Measurements from ENCODE around the gene MYO7B. TPM values are rescaled to one million over a fixed set of nuclear protein-coding genes. Genes with fewer than 3 reads are reported as not detected.
"Not testable (repeated sequence)": the region's sequence is repeated elsewhere in the genome, so short reads cannot be mapped to it uniquely, and the experiment has no call there.

MYO7B gene
- total and polyA plus RNA-seq, 5 donors from 2014 or later = 0.12 TPM; not detected in 4

- not testable (repeated sequence) for ATAC-seq (ENCODE audit: low read depth in 2 of 2); DNase-seq; H3K27ac ChIP-seq (ENCODE audit: insufficient read depth, low read length, poor library complexity, severe bottlenecking); H3K27me3 Mint-ChIP-seq; H3K4me1 ChIP-seq (ENCODE audit: control insufficient read depth, insufficient read depth, low read length, poor library complexity, severe bottlenecking); H3K36me3 ChIP-seq (ENCODE audit: control insufficient read depth, insufficient read depth, low read length); H3K9me3 ChIP-seq (ENCODE audit: control insufficient read depth in 2 of 2, low read length in 2 of 2); H3K9me3 Mint-ChIP-seq; H3K27ac Mint-ChIP-seq; H3K4me3 Mint-ChIP-seq; H3K27me3 ChIP-seq (ENCODE audit: control insufficient read depth, insufficient read depth, low read length); H3K36me3 Mint-ChIP-seq; H3K4me3 ChIP-seq (ENCODE audit: low read depth, low read length)
- peaks cover 0 to 16% (median 6%) of the 10 kb centered on the region in 4 donors for H3K4me1 Mint-ChIP-seq
These were observed 36.9 kb downstream of the MYO7B start for GRCh38 chr2:127572352-127572751.

- ATAC-seq (ENCODE audit: low read depth in 2 of 2) (no peak), DNase-seq (no peak)
- H3K9me3 Mint-ChIP-seq = no peaks in the 10 kb centered on the region
- peaks cover 0 to 16% (median 6%) of the 10 kb centered on the region in 4 donors for H3K4me1 Mint-ChIP-seq
- H3K27ac Mint-ChIP-seq = no peak overlapping the region
- H3K36me3 Mint-ChIP-seq = no peaks in the 10 kb centered on the region
- H3K27me3 Mint-ChIP-seq = peaks cover 10% of the 10 kb centered on the region
- H3K36me3 ChIP-seq (ENCODE audit: control insufficient read depth, insufficient read depth, low read length) = no peaks in the 10 kb centered on the region
- H3K4me1 ChIP-seq (ENCODE audit: control insufficient read depth, insufficient read depth, low read length, poor library complexity, severe bottlenecking) = peaks cover 4% of the 10 kb centered on the region
- no peaks in the 10 kb centered on the region for H3K27me3 ChIP-seq (ENCODE audit: control insufficient read depth, insufficient read depth, low read length)
- no peaks in the 10 kb centered on the region for H3K9me3 ChIP-seq (ENCODE audit: control insufficient read depth in 2 of 2, low read length in 2 of 2)
- no peak overlapping the region for H3K4me3 ChIP-seq (ENCODE audit: low read depth, low read length)
- H3K27ac ChIP-seq (ENCODE audit: insufficient read depth, low read length, poor library complexity, severe bottlenecking) = no peak overlapping the region
- no peak overlapping the region for H3K4me3 Mint-ChIP-seq
These were observed 37.4 kb downstream of the MYO7B start for GRCh38 chr2:127572841-127573240.

GRCh38 chr2:127573298-127573697, 37.8 kb downstream of the MYO7B start:
- H3K36me3 ChIP-seq (ENCODE audit: control insufficient read depth, insufficient read depth, low read length) = no peaks in the 10 kb centered on the region
- no peak overlapping the region for H3K27ac ChIP-seq (ENCODE audit: insufficient read depth, low read length, poor library complexity, severe bottlenecking)
- ATAC-seq (ENCODE audit: low read depth in 2 of 2) = no peak
- Mint-ChIP-seq H3K36me3 (no peaks in the 10 kb centered on the region), H3K4me1 (peaks cover 0 to 16% (median 6%) of the 10 kb centered on the region in 4 donors), H3K9me3 (no peaks in the 10 kb centered on the region), H3K4me3 (no peak overlapping the region), H3K27me3 (peaks cover 15% of the 10 kb centered on the region), H3K27ac (peak overlapping the region in 1 of 3 donors; percentile 5)
- no peaks in the 10 kb centered on the region for H3K27me3 ChIP-seq (ENCODE audit: control insufficient read depth, insufficient read depth, low read length)
- DNase-seq = no peak
- peaks cover 4% of the 10 kb centered on the region for H3K4me1 ChIP-seq (ENCODE audit: control insufficient read depth, insufficient read depth, low read length, poor library complexity, severe bottlenecking)
- no peak overlapping the region for H3K4me3 ChIP-seq (ENCODE audit: low read depth, low read length)
- no peaks in the 10 kb centered on the region for H3K9me3 ChIP-seq (ENCODE audit: control insufficient read depth in 2 of 2, low read length in 2 of 2)

- peak overlapping the region in 1 of 3 donors; percentile 5 for H3K27ac Mint-ChIP-seq
- no peak overlapping the region for H3K4me3 Mint-ChIP-seq
- Histone ChIP-seq H3K4me3 (ENCODE audit: low read depth, low read length) (no peak overlapping the region), H3K36me3 (ENCODE audit: control insufficient read depth, insufficient read depth, low read length) (no peaks in the 10 kb centered on the region), H3K9me3 (ENCODE audit: control insufficient read depth in 2 of 2, low read length in 2 of 2) (no peaks in the 10 kb centered on the region), H3K4me1 (ENCODE audit: control insufficient read depth, insufficient read depth, low read length, poor library complexity, severe bottlenecking) (peaks cover 4% of the 10 kb centered on the region), H3K27me3 (ENCODE audit: control insufficient read depth, insufficient read depth, low read length) (no peaks in the 10 kb centered on the region), H3K27ac (ENCODE audit: insufficient read depth, low read length, poor library complexity, severe bottlenecking) (no peak overlapping the region)
- H3K9me3 Mint-ChIP-seq = no peaks in the 10 kb centered on the region
- peaks cover 19% of the 10 kb centered on the region for H3K27me3 Mint-ChIP-seq
- H3K4me1 Mint-ChIP-seq = peaks cover 0 to 16% (median 6%) of the 10 kb centered on the region in 4 donors
- no peak for DNase-seq
- ATAC-seq (ENCODE audit: low read depth in 2 of 2) = no peak
- no peaks in the 10 kb centered on the region for H3K36me3 Mint-ChIP-seq
These were observed 38.3 kb downstream of the MYO7B start for GRCh38 chr2:127573771-127574170.

GRCh38 chr2:127574656-127575055, 39.2 kb downstream of the MYO7B start:
- Mint-ChIP-seq H3K27me3 (peaks cover 24% of the 10 kb centered on the region), H3K9me3 (no peaks in the 10 kb centered on the region), H3K27ac (peak overlapping the region in 1 of 3 donors; percentile 72), H3K4me1 (peaks cover 0 to 16% (median 7%) of the 10 kb centered on the region in 4 donors), H3K4me3 (no peak overlapping the region), H3K36me3 (no peaks in the 10 kb centered on the region)
- DNase-seq (no peak), ATAC-seq (ENCODE audit: low read depth in 2 of 2) (peak in 1 of 2 donors; percentile 17)
- no peak overlapping the region for H3K4me3 ChIP-seq (ENCODE audit: low read depth, low read length)
- peaks cover 4% of the 10 kb centered on the region for H3K4me1 ChIP-seq (ENCODE audit: control insufficient read depth, insufficient read depth, low read length, poor library complexity, severe bottlenecking)
- H3K27me3 ChIP-seq (ENCODE audit: control insufficient read depth, insufficient read depth, low read length) = no peaks in the 10 kb centered on the region
- H3K36me3 ChIP-seq (ENCODE audit: control insufficient read depth, insufficient read depth, low read length) = no peaks in the 10 kb centered on the region
- H3K9me3 ChIP-seq (ENCODE audit: control insufficient read depth in 2 of 2, low read length in 2 of 2) = no peaks in the 10 kb centered on the region
- no peak overlapping the region for H3K27ac ChIP-seq (ENCODE audit: insufficient read depth, low read length, poor library complexity, severe bottlenecking)

- H3K36me3 Mint-ChIP-seq = no peaks in the 10 kb centered on the region
- Histone ChIP-seq H3K9me3 (ENCODE audit: control insufficient read depth in 2 of 2, low read length in 2 of 2) (no peaks in the 10 kb centered on the region), H3K4me3 (ENCODE audit: low read depth, low read length) (no peak overlapping the region), H3K27me3 (ENCODE audit: control insufficient read depth, insufficient read depth, low read length) (no peaks in the 10 kb centered on the region), H3K4me1 (ENCODE audit: control insufficient read depth, insufficient read depth, low read length, poor library complexity, severe bottlenecking) (peaks cover 4% of the 10 kb centered on the region), H3K27ac (ENCODE audit: insufficient read depth, low read length, poor library complexity, severe bottlenecking) (no peak overlapping the region), H3K36me3 (ENCODE audit: control insufficient read depth, insufficient read depth, low read length) (no peaks in the 10 kb centered on the region)
- no peaks in the 10 kb centered on the region for H3K9me3 Mint-ChIP-seq
- DNase-seq (peak in 1 of 3 donors; percentile 61), ATAC-seq (ENCODE audit: low read depth in 2 of 2) (peak in 1 of 2 donors; percentile 51)
- no peak overlapping the region for H3K4me3 Mint-ChIP-seq
- peaks cover 24% of the 10 kb centered on the region for H3K27me3 Mint-ChIP-seq
- H3K4me1 Mint-ChIP-seq = peaks cover 0 to 16% (median 7%) of the 10 kb centered on the region in 4 donors
- peak overlapping the region; percentile 24 to 72 (median 55) for H3K27ac Mint-ChIP-seq
These were observed 39.8 kb downstream of the MYO7B start for GRCh38 chr2:127575185-127575765.

- no peak overlapping the region for H3K4me3 Mint-ChIP-seq
- peaks cover 4% of the 10 kb centered on the region for H3K4me1 ChIP-seq (ENCODE audit: control insufficient read depth, insufficient read depth, low read length, poor library complexity, severe bottlenecking)
- DNase-seq (no peak), ATAC-seq (ENCODE audit: low read depth in 2 of 2) (no peak)
- H3K27me3 ChIP-seq (ENCODE audit: control insufficient read depth, insufficient read depth, low read length) = no peaks in the 10 kb centered on the region
- no peaks in the 10 kb centered on the region for H3K9me3 ChIP-seq (ENCODE audit: control insufficient read depth in 2 of 2, low read length in 2 of 2)
- no peaks in the 10 kb centered on the region for H3K9me3 Mint-ChIP-seq
- no peaks in the 10 kb centered on the region for H3K36me3 ChIP-seq (ENCODE audit: control insufficient read depth, insufficient read depth, low read length)
- no peak overlapping the region for H3K4me3 ChIP-seq (ENCODE audit: low read depth, low read length)
- H3K27ac ChIP-seq (ENCODE audit: insufficient read depth, low read length, poor library complexity, severe bottlenecking) = no peak overlapping the region
- peaks cover 0 to 16% (median 7%) of the 10 kb centered on the region in 4 donors for H3K4me1 Mint-ChIP-seq
- H3K36me3 Mint-ChIP-seq = no peaks in the 10 kb centered on the region
- H3K27ac Mint-ChIP-seq = peak overlapping the region in 1 of 3 donors; percentile 25
- peaks cover 24% of the 10 kb centered on the region for H3K27me3 Mint-ChIP-seq
These were observed 40.5 kb downstream of the MYO7B start for GRCh38 chr2:127575941-127576432.
